DMS 273 (cell line): Measurements from ENCODE around the gene HSD11B1.
A peak's percentile ranks its signal among the peaks of the same experiment; 100 is the strongest.

ENCODE experiments used
- DNase-seq: peaks from one replicate; lab custom pipeline; 2025; ENCODE audit not compliant: unreplicated experiment; lab: John Stamatoyannopoulos, UW

HSD11B1 gene

GRCh38 chr1:209704584-209704983 is at the start of gene HSD11B1:
Gene HSD11B1 (plus strand): TSS chr1:209704846. CDS start chr1:209704943, 97 bp downstream.
- no peak for DNase-seq

GRCh38 chr1:209655411-209656231 is 49.0 kb upstream of the HSD11B1 start:
- peak; percentile 34 for DNase-seq

DNA sequence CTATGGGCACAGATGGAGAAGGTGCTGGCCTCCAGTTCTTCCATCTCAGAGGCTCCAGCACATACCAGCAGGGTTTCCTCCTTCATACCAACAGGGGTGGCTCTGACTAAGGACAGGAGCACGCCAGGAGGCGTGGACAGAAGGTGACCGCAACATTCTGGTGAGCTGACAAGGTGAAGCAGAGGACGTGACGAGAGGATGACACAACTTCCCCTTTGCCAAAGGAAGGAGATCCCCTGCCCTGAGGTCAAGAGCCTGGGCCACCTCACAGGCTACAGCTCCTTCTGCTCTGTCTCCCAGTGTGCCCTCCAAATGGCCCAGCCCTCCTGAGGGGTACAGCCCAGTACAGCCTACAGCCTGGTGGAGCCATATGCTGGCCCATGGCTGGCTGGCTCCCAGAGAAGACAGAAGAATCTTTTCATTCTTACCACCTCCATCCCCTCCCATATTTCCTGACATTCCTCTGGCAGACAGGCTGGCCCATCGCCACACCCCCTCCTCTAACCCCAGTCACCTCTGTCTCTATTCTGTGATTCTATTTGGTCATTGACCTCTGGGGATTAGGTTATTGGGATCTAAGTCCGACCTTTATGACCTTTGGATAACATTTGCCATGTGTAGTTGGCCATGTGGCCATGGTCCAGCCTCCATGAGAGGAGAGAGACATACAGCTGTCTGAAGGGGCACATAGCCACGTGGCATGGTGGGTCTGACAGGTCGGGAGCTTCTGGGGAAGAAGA is 47.3 kb upstream of the HSD11B1 start:
- peak; percentile 12 for DNase-seq

GRCh38 chr1:209657918-209658317 is 46.7 kb upstream of the HSD11B1 start:
- DNase-seq, result no peak

DNA sequence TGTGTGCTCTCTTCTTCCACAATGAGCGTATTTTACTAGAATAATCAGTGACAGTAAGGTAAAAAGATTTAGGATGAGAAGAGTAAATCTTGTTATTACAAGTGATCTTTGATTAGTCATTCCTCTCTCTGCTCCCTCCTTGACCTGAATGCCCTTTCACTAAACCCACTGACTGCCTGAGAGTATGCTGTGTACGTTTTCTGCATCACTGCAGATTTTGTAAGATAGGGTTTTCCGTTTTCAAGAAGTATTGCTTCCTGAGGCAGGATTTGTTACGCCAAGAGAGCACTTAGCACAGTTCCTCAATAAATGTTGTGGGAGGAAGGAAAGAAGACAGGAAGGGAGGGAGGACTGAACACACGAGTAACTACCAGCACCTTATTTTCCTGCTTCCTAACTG is 44.7 kb upstream of the HSD11B1 start:
- no peak for DNase-seq

DNA sequence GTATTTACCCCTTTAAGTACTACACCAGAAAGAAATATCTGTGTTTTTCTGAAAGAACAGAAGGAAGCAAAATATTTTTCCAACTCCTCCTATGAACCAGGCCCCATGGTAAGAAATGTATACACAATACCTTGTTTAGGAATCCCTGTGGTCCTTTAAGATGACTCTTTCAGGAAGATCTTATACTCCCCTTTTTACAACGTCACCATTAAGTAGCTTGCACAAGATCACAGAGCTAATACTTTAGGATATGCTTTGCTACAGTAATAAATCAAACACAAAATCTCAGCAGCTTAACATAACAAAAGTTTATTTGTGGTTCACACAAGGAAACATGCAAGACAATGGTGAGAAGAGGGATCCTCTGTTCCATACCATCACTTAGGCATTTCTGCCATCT is 43.6 kb upstream of the HSD11B1 start:
- DNase-seq, result no peak

DNA sequence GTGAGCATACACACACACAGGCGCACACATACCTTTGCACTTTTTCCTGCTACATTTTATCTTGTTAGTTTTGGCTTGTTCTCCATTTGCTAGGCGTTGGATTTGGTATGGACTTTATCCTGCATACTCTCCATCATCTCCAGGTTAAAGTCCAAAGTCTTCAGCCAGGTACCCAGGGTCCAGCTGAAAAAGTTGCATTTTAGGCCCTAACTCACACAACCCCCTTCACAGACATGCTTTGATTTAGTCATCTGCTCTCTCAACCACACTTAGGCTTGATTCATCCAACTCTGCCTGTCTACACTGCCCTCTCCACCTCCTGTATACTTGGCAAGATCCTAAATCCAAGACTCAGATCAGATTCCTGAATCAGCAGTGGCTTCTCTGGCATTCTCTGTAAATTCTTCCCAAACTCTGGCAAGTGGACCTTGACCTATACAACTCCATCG is 41.7 kb upstream of the HSD11B1 start:
- no peak for DNase-seq

DNA sequence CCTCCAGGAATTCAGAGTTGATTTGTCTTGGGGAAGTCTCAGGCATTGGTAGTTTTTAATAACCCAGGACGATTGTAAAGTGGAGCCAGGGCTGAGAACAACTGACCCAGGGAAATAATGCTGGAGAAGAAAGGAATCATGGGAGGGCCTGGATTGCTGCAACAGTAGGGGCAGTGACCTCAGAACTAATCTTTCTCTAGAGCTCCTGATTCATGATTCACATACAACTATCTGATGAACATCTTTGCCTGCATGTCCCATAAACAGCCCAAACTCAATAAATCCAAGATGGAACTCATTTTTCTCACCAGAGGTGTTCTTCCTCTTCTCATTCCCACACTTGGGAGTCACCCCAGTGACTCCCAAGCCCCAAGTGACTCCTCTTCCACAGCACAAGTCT is 37.5 kb upstream of the HSD11B1 start:
- no peak for DNase-seq

- no peak for DNase-seq
These were observed 36.9 kb upstream of the HSD11B1 start for GRCh38 chr1:209667708-209668107.

DNA sequence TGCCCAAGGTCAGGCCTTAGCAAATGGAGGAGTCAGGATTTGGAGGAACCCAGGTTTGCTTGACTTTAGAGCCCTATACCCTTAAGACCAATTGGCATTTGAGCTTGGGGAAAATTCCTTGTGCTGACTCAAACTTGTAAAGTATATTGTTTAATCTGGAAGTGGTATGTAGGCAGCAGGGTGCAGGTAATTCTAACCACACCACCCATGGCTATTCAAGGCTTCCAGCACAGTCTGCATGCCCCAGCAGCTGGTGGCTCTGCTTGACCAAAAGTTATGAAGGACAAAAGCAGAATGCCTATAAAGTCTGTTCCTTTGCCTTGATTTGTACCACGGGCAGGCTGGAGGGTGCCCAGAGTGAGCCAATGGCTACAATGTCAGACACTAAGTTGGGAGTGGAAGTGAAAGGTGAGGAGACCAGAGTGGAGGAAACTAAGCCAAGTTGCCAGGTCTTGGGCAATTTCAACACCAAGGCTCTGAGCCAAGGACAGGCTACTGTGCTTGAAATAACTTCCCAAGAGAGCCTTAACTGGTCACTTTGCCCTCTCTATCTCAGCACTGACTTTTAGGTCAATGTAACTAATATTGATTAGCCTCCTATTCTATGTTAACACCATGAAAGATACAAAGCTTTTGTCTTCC is 34.1 kb upstream of the HSD11B1 start:
- DNase-seq, result no peak

- DNase-seq, result no peak
These were observed 31.7 kb upstream of the HSD11B1 start for GRCh38 chr1:209672705-209673630.

- DNase-seq, result no peak
These were observed 30.8 kb upstream of the HSD11B1 start for GRCh38 chr1:209673631-209674417.

GRCh38 chr1:209674957-209675564 is 29.6 kb upstream of the HSD11B1 start, which contains the start of gene G0S2:
Gene G0S2 (plus strand): TSS chr1:209675412. CDS start chr1:209675685, 273 bp downstream.
- DNase-seq, result peak; percentile 71

DNA sequence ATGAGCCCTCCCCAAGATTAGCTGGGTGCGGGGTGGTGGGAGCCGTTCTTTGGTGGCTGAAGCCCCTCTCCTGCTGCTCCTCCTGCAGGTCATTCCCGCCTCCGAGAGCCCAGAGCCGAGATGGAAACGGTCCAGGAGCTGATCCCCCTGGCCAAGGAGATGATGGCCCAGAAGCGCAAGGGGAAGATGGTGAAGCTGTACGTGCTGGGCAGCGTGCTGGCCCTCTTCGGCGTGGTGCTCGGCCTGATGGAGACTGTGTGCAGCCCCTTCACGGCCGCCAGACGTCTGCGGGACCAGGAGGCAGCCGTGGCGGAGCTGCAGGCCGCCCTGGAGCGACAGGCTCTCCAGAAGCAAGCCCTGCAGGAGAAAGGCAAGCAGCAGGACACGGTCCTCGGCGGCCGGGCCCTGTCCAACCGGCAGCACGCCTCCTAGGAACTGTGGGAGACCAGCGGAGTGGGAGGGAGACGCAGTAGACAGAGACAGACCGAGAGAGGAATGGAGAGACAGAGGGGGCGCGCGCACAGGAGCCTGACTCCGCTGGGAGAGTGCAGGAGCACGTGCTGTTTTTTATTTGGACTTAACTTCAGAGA is 29.0 kb upstream of the HSD11B1 start:
- peak; percentile 43 for DNase-seq

DNA sequence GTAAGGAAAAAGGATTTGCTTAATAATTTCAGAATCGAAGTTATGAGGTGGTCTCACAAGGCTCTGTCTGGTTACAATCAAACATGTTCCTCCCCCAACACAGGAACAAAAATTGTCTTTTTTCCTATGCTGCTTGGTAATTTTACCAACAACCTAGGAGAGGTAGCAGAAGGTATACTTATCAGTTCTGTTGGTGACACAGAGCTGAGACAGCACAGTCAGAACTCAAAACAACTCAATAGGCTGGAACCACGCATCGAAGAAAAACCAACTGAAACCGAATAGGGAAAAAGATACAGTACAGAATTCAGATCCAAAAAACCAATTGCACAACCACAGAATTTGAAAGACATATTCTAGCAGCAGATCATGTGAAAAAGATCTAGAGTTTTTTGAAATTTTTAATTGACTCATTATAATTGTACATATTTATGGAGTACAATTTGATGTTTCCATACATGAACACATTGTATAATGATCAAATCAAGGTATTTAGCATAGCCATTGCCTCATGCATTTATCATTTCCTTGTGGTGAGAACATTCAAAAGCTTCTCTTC is 25.6 kb upstream of the HSD11B1 start:
- no peak for DNase-seq

GRCh38 chr1:209685821-209686220 is 18.8 kb upstream of the HSD11B1 start:
- DNase-seq, result no peak

- no peak for DNase-seq
These were observed 18.3 kb upstream of the HSD11B1 start for GRCh38 chr1:209686322-209686721.

GRCh38 chr1:209688746-209689234 is 15.9 kb upstream of the HSD11B1 start:
- DNase-seq, result peak; percentile 13
